NCI-H1694 (cell line): ENCODE data around the gene LHPP.

ENCODE experiments used
- DNase-seq: peaks from one replicate; lab custom pipeline; 2025; lab: John Stamatoyannopoulos, UW

The LHPP gene

GRCh38 chr10:124496620-124497019, 35.0 kb downstream of the LHPP start:
- no peak for DNase-seq

GRCh38 chr10:124497196-124497881, 35.7 kb downstream of the LHPP start:
- DNase-seq = no peak

GRCh38 chr10:124498056-124498455, 36.4 kb downstream of the LHPP start:
- DNase-seq = no peak

GRCh38 chr10:124500757-124501156, 39.1 kb downstream of the LHPP start:
- no peak for DNase-seq

GRCh38 chr10:124504711-124505110, 43.1 kb downstream of the LHPP start:
- DNase-seq = no peak

- no peak for DNase-seq
These were observed 43.7 kb downstream of the LHPP start for GRCh38 chr10:124505279-124505678.

GRCh38 chr10:124508070-124508667, 46.5 kb downstream of the LHPP start:
- no peak for DNase-seq

GRCh38 chr10:124508907-124509454, 47.4 kb downstream of the LHPP start:
- DNase-seq = no peak

- no peak for DNase-seq
These were observed 48.4 kb downstream of the LHPP start for GRCh38 chr10:124509880-124510632.

- no peak for DNase-seq
These were observed 49.1 kb downstream of the LHPP start for GRCh38 chr10:124510759-124511158.

GRCh38 chr10:124511205-124512039, 49.8 kb downstream of the LHPP start:
- DNase-seq = no peak

- no peak for DNase-seq
These were observed 50.4 kb downstream of the LHPP start for GRCh38 chr10:124512040-124512428.

GRCh38 chr10:124512600-124512999, 51.0 kb downstream of the LHPP start:
- no peak for DNase-seq

- DNase-seq = no peak
These were observed 53.8 kb downstream of the LHPP start for GRCh38 chr10:124515244-124515970.

- no peak for DNase-seq
These were observed 54.6 kb downstream of the LHPP start for GRCh38 chr10:124516181-124516580.

- DNase-seq = no peak
These were observed 55.2 kb downstream of the LHPP start for GRCh38 chr10:124516746-124517397.

GRCh38 chr10:124517461-124517860, 55.8 kb downstream of the LHPP start:
- no peak for DNase-seq

- no peak for DNase-seq
These were observed 56.3 kb downstream of the LHPP start for GRCh38 chr10:124517931-124518330.

- no peak for DNase-seq
These were observed 56.7 kb downstream of the LHPP start for GRCh38 chr10:124518366-124518765.

- DNase-seq = no peak
These were observed 59.2 kb downstream of the LHPP start for GRCh38 chr10:124520558-124521428.
